ENCODE measurements around the gene LIPM. TPM values are rescaled to one million over a fixed set of nuclear protein-coding genes. Genes with fewer than 3 reads are reported as not detected.
A peak's percentile ranks its signal among the peaks of the same experiment; 100 is the strongest.

Gene LIPM
- polyA plus RNA-seq, 3 donors from 2014 or later: not detected

DNA sequence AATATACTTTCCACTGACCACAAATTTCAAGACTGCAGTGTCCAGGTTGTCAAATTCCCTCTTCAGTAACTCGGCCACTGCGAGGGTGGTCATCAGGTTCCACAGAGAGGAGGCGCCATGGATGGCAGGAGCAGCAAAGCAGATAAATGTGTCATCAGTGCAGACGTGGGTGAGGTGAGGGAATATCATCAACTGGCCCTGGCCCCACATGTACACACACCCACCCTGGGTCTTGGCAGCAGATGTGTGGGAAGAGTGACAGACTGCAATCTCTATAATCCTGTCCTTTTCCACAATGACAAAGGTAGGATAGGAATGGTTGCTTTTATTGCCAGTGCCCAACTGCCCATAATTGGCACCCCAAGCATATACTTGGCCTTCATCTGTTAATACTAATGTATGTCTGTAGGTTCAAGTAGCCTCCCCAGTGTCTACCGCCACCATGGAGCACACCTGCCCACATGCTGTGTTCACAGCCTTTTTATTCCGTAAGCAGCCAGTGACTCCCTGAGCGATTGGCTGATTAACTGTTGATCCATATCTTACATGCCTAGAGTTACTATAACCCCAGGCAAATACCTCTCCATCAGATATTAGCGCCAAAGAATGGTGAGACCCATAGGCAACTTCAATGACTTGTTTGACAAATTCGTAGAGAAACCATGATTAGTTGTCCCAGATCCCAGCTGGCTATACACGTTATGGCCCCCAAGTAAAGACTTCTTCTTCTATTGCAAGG lies 16.3 kb upstream of the LIPM start:
- Mint-ChIP-seq H3K4me1 (peaks cover 11 to 15% of the 10 kb centered on the region in 2 donors), H3K4me3 (no peak overlapping the region), H3K9me3 (no peaks in the 10 kb centered on the region), H3K27ac (no peak overlapping the region), H3K36me3 (no peaks in the 10 kb centered on the region), H3K27me3 (ENCODE audit: low read depth in 3 of 3) (peaks cover 1 to 6% (median 2%) of the 10 kb centered on the region in 3 donors)
- no peak for DNase-seq

DNA sequence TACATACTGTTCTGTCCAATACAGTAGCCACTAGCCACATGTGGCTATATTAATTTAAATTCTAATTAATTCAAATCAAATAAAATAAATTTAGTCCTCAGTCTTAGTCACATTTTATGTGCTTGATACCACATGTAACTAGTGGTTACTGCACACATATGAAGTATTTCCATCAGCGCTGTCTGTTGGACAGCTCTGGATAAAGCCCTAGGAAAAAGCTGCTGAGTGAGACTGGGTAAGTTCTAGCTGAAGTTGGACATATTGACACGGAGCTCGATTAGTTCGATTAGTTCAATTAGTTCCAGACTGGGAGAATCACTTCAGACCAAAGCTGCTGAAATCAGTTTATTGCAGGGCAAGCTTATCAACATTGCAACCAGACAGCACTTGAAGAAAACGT lies 15.1 kb upstream of the LIPM start:
- Mint-ChIP-seq H3K36me3 (no peaks in the 10 kb centered on the region), H3K27me3 (ENCODE audit: low read depth in 3 of 3) (peaks cover 0 to 3% (median 1%) of the 10 kb centered on the region in 3 donors), H3K4me1 (peaks cover 14 to 20% of the 10 kb centered on the region in 2 donors), H3K27ac (no peak overlapping the region), H3K9me3 (no peaks in the 10 kb centered on the region), H3K4me3 (no peak overlapping the region)
- no peak for DNase-seq

DNA sequence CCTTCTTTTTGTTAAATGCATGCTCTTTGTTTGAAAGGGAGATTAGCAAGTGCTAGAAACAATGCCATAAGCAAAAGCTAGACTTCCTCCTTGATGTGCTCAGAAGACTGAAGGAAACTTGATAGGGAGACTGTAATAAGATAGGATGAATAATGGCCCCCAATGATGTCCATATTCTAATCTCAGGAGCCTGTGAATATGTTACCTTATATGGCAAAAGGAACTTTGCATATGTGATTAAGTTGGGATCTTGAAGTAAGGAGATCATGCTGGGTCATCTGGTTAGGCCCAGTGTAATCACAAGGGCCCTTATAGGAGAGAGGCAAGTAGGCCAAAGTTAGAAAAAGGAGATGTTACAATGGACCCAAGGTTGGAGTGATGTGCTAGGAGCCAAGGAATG lies 13.6 kb upstream of the LIPM start:
- Mint-ChIP-seq H3K27ac (no peak overlapping the region), H3K4me1 (peaks cover 13 to 23% of the 10 kb centered on the region in 2 donors), H3K27me3 (ENCODE audit: low read depth in 3 of 3) (peaks cover 0 to 5% (median 2%) of the 10 kb centered on the region in 3 donors), H3K36me3 (no peaks in the 10 kb centered on the region), H3K9me3 (no peaks in the 10 kb centered on the region), H3K4me3 (no peak overlapping the region)
- DNase-seq: no peak

DNA sequence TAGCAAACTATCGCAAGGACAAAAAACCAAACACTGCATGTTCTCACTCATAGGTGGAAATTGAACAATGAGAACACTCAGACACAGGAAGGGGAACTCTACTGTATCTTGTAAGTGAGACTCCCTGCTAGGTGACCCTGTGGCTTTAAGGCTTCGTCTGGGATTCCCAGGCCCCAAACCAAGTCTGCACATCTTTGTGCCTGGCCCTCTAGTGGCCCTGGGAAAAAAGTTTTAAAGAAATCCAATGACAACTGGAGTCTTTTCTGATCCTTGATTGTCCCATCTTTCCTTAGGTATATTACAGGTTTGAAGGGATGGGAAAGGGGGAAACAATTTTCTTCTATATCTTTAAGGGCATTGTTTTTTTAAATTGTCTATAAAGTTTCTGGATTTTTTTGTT lies 10.6 kb upstream of the LIPM start:
- Mint-ChIP-seq H3K27ac (no peak overlapping the region), H3K27me3 (ENCODE audit: low read depth in 3 of 3) (peaks cover 0 to 4% (median 2%) of the 10 kb centered on the region in 3 donors), H3K9me3 (no peaks in the 10 kb centered on the region), H3K36me3 (no peaks in the 10 kb centered on the region), H3K4me3 (no peak overlapping the region), H3K4me1 (peaks cover 12 to 24% of the 10 kb centered on the region in 2 donors)
- no peak for DNase-seq

DNA sequence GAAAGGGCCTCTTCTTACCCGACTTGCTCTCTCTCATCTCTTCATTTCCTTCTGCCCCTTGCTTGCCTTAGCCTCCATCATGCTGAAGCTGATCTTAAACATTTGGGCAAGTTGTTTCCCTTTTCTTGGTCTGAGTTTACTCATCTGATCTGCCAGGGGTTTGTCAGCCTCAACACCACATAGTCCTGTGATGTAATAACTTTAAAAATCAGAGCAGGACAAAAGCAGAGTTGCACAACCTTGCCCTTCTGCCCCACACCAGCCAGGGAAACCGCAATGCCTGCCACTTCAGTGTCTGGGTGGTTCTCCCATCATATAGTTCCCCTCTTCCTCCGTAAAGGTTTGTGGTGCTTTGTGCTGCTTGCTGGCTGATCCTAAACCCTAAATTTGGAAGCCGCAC lies 9.9 kb upstream of the LIPM start:
- peak overlapping the region in 2 of 6 donors; percentile 6 to 26 for H3K27ac Mint-ChIP-seq
- DNase-seq: peak in 2 of 3 donors; percentile 6 to 13
- no peaks in the 10 kb centered on the region for H3K36me3 Mint-ChIP-seq
- peaks cover 0 to 4% (median 2%) of the 10 kb centered on the region in 3 donors for H3K27me3 Mint-ChIP-seq (ENCODE audit: low read depth in 3 of 3)
- H3K9me3 Mint-ChIP-seq: no peaks in the 10 kb centered on the region
- H3K4me3 Mint-ChIP-seq: peak overlapping the region in 1 of 5 donors; percentile 0
- H3K4me1 Mint-ChIP-seq: peaks cover 12 to 24% of the 10 kb centered on the region in 2 donors

DNA sequence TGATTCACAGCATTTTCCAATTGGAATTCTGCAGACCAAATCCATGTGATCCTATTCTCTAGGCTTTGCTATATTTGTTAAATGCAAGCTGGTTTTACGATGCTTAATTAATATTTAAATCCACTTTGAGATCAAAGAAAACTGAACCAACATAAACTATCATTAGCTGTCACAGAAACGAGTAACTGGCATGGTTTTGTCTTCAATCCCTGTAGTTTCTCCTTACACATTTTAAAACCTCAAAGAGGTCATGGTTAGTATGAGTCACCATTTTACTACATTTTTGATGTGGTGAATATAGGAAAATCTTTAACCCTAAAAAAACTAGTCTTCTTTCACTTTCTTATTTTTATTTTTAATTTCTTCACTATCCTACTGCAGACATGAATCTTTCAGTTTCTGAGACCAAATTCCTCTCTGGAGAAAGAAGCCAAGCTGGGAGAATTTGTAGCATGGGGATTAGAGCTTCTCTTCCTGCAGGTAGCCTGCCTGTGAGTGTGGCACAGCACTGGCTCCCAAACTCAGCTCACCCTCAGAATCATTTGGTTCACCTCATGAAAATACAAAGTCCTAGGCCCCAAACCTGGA lies 8.7 kb upstream of the LIPM start:
- H3K9me3 Mint-ChIP-seq: no peaks in the 10 kb centered on the region
- H3K4me1 Mint-ChIP-seq: peaks cover 12 to 24% of the 10 kb centered on the region in 2 donors
- DNase-seq: peak in 2 of 3 donors; percentile 13 to 14
- H3K4me3 Mint-ChIP-seq: peak overlapping the region in 1 of 5 donors; percentile 30
- no peaks in the 10 kb centered on the region for H3K36me3 Mint-ChIP-seq
- H3K27me3 Mint-ChIP-seq (ENCODE audit: low read depth in 3 of 3): peaks cover 1 to 4% (median 2%) of the 10 kb centered on the region in 3 donors
- no peak overlapping the region for H3K27ac Mint-ChIP-seq

DNA sequence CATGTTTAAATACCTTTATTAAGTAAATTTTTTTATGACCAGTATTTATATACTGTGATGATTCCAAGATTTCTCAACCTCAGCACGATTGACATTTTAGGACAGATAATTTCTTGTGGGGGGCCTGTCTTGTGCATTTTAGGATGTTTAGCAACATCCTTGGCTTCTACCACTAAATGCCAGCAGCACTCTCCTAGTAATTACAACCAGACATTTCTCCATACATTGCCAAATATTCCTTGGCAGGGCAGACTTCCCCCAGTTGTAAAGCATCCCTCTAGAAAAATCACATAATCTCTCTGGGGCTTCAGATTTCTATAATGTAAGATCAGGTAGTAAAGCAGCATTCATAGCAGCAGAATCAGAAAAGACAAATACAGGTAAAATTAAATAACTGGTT lies 7.8 kb upstream of the LIPM start:
- peaks cover 1 to 4% (median 2%) of the 10 kb centered on the region in 3 donors for H3K27me3 Mint-ChIP-seq (ENCODE audit: low read depth in 3 of 3)
- H3K4me1 Mint-ChIP-seq: peaks cover 12 to 24% of the 10 kb centered on the region in 2 donors
- H3K9me3 Mint-ChIP-seq: no peaks in the 10 kb centered on the region
- no peak for DNase-seq
- H3K27ac Mint-ChIP-seq: no peak overlapping the region
- H3K4me3 Mint-ChIP-seq: no peak overlapping the region
- H3K36me3 Mint-ChIP-seq: no peaks in the 10 kb centered on the region

DNA sequence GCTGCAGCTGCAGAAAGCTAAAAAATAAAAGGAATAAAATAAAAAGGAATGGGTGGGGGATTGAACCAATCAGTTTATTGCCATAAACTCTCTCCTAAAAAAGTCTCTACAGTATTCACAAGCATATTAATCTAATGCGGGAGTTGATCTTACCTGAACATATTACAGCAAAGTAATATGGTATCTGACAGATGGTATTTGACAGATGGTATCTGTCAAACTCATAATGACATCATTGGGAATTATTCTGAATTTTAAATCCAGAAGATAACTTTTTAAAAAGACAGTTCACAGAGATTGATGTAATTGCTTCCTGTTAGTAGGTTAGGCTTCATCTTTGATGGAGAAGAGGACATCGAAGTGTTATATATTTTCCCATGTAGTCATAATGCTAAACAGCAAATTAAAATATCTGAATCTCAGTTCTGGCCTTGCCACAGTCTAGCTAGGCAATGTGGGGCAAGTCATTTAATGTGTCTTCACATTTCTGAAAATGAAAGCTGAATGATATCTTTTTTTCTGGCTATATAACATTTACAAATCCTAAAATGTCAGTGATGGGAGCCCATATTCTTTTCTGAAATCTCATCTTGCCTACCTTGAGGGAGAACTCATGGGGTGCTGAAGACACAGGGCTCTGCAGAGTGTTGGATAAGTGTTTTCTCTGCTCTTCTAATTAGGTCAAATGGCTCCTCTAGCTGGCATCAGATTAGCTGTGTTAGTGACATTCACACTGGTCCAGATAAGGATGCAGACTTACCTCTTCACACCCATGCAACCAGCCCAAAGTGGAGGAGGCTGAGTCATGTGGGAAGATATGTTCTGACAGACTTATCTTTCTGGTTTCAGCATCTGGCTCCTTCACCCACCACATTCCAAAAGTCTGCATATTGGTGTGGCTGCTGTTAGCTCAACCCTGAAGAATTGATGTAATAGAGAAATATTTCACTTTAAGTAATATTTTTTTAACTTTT lies 2.1 kb upstream of the LIPM start:
- Mint-ChIP-seq H3K27ac (no peak overlapping the region), H3K36me3 (no peaks in the 10 kb centered on the region), H3K4me1 (peaks cover 0 to 12% of the 10 kb centered on the region in 2 donors), H3K27me3 (ENCODE audit: low read depth in 3 of 3) (peaks cover 0 to 3% (median 2%) of the 10 kb centered on the region in 3 donors), H3K4me3 (no peak overlapping the region), H3K9me3 (no peaks in the 10 kb centered on the region)
- no peak for DNase-seq

DNA sequence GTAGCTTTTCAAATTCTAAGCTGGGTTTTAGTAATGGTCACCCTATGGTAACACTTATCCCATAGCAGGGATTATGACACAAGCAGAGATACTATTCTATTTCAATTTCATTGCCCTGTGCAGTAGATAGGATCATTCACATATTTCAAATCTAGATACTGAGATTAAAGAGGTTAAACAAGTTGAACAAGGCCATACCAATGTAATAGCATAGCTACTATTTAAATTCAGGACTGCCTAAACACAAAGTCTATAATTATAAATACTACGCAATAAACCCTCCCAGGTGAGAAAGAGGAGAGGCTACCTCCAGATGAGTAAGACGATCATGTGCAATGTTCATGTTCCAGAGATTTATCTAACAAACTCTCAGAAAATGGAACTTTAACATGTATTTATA lies 1.1 kb downstream of the LIPM start:
- no peaks in the 10 kb centered on the region for H3K36me3 Mint-ChIP-seq
- no peaks in the 10 kb centered on the region for H3K9me3 Mint-ChIP-seq
- no peak overlapping the region for H3K4me3 Mint-ChIP-seq
- peaks cover 0 to 1% (median 0%) of the 10 kb centered on the region in 3 donors for H3K27me3 Mint-ChIP-seq (ENCODE audit: low read depth in 3 of 3)
- peaks cover 0 to 12% of the 10 kb centered on the region in 2 donors for H3K4me1 Mint-ChIP-seq
- no peak for DNase-seq
- H3K27ac Mint-ChIP-seq: no peak overlapping the region

DNA sequence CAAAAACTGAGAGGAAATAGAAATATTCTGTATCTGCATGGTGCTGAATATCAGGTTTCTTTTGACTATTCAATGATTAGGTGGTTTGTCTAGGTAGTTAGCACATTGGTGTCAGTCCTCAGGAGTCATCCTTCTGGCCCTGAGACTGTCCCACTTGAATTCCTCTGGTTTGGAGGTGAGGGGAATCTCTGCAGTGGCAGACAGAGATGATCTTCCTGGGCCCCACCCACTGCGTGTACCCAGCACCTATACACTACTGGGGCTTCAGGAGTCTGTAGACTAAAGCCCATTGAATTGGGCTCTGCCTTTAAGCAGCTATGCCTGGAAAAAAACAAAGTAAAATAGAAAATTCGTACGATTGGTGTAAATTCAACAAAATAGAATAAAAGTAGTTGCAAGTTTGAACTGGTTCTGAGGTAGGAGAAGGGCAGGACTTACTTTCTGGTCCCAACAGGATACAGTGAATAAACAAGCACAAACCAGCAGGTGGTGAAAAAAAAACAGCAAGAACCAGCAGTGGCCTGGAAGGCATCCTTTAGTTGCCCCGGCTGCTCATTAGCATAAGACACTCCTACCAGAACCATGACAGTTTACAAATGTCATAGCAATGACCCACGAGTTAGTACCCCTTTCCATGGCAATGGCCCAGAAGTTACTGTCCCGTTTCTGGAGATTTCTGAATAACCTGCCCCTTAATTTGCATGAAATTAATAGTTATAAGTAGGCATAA lies 1.7 kb downstream of the LIPM start:
- Mint-ChIP-seq H3K4me3 (no peak overlapping the region), H3K4me1 (peaks cover 0 to 12% of the 10 kb centered on the region in 2 donors), H3K27me3 (ENCODE audit: low read depth in 3 of 3) (peaks cover 0 to 1% (median 0%) of the 10 kb centered on the region in 3 donors), H3K27ac (no peak overlapping the region), H3K36me3 (no peaks in the 10 kb centered on the region), H3K9me3 (no peaks in the 10 kb centered on the region)
- DNase-seq: no peak

DNA sequence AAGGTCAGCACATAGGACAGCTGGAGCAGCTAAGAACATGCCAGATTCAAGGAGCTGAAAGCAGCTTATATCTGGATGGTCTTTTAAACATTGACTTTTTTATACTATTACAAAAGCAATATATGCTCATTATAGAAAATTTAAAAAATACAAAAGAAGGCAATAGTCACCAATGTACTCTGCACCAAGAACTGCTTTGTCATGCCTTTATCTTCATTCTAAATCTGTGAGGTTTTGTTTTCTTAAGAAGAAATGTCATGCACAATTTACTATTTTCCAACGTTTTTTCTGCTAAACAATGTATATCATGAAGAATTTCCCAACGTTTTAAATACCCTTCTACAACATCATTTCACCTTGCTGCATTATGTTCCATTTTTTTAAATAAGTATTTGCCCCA lies 2.8 kb downstream of the LIPM start:
- no peak overlapping the region for H3K4me3 Mint-ChIP-seq
- peaks cover 7 to 17% of the 10 kb centered on the region in 2 donors for H3K4me1 Mint-ChIP-seq
- peaks cover 0 to 1% (median 0%) of the 10 kb centered on the region in 3 donors for H3K27me3 Mint-ChIP-seq (ENCODE audit: low read depth in 3 of 3)
- no peaks in the 10 kb centered on the region for H3K9me3 Mint-ChIP-seq
- H3K36me3 Mint-ChIP-seq: no peaks in the 10 kb centered on the region
- DNase-seq: no peak
- no peak overlapping the region for H3K27ac Mint-ChIP-seq

DNA sequence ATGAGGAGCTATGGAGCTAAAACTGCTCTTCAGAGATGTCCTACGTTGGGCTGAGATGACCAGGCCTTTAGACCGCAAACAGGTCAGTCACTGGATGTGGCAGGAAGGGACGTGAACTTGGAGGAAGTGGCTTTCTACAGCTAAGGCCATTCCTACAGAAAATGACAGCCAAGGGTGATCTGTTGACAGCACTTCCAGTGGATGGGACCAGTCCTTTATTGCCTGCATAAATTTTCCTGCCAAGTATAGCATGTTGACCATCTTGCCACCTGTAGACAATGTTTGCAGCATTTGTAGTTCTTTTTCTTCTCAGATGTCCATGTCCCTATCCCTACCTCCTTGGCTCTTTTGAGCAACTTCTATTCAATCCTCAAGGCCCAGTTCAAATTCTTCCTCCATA lies 3.4 kb downstream of the LIPM start:
- Mint-ChIP-seq H3K4me3 (no peak overlapping the region), H3K4me1 (peaks cover 8 to 14% of the 10 kb centered on the region in 2 donors), H3K36me3 (no peaks in the 10 kb centered on the region), H3K9me3 (no peaks in the 10 kb centered on the region), H3K27me3 (ENCODE audit: low read depth in 3 of 3) (peaks cover 0 to 1% (median 0%) of the 10 kb centered on the region in 3 donors), H3K27ac (peak overlapping the region in 1 of 6 donors; percentile 42)
- DNase-seq: no peak

DNA sequence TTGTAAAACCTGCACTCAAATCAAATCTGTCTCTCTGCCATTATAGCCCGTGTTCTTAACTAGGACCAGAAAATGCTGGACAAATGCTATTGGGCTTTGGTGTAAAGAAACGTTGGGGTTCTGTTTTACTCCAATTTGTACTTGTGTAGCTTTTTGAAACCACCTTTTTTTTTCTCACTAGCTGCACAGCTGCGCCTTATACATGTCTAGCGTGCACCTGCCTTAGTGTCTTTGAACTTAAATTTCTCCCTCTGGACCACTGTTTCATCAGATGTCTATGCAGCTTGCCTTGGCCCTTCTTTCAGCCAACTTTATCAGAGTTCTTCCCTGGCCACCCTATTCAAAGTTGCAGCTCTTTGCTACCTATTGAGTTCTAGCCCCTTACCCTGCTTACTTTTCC lies 7.1 kb downstream of the LIPM start:
- no peaks in the 10 kb centered on the region for H3K27me3 Mint-ChIP-seq (ENCODE audit: low read depth in 3 of 3)
- H3K4me1 Mint-ChIP-seq: peaks cover 8 to 11% of the 10 kb centered on the region in 2 donors
- H3K36me3 Mint-ChIP-seq: no peaks in the 10 kb centered on the region
- peak overlapping the region in 1 of 6 donors; percentile 2 for H3K27ac Mint-ChIP-seq
- no peaks in the 10 kb centered on the region for H3K9me3 Mint-ChIP-seq
- no peak for DNase-seq
- H3K4me3 Mint-ChIP-seq: no peak overlapping the region
